BLaER1 (cell line): ENCODE measurements around the gene KDM3B.
A peak's percentile ranks its signal among the peaks of the same experiment; 100 is the strongest.

Experiments
- H3K27ac ChIP-seq: shearing (Covaris generic); formaldehyde crosslinking; 2 replicates; pipeline ENCODE4 v1.8.1; 2022
- H3K27me3 ChIP-seq: shearing (Covaris generic); formaldehyde crosslinking; 2 replicates; pipeline ENCODE4 v1.8.1; 2022
- H3K36me3 ChIP-seq: shearing (Covaris generic); formaldehyde crosslinking; 2 replicates; pipeline ENCODE4 v1.8.1; 2022
- H3K4me1 ChIP-seq: shearing (Covaris generic); formaldehyde crosslinking; 2 replicates; pipeline ENCODE4 v1.8.1; 2022
- H3K4me2 ChIP-seq: shearing (Covaris generic); formaldehyde crosslinking; 2 replicates; pipeline ENCODE4 v1.8.1; 2022
- H3K4me3 ChIP-seq: shearing (Covaris generic); formaldehyde crosslinking; 2 replicates; pipeline ENCODE4 v1.8.1; 2022
- H3K9ac ChIP-seq: shearing (Covaris generic); formaldehyde crosslinking; 2 replicates; pipeline ENCODE4 v1.8.1; 2022
- H3K9me3 ChIP-seq: shearing (Covaris generic); formaldehyde crosslinking; 2 replicates; pipeline ENCODE4 v1.8.1; 2022
- H4K20me1 ChIP-seq: shearing (Covaris generic); formaldehyde crosslinking; 2 replicates; pipeline ENCODE4 v1.8.1; 2022
- Cebpa-rat ChIP-seq: shearing (Covaris generic); IDR thresholded peaks from 2 replicates; pipeline ENCODE4 v1.8.1; 2022

Gene KDM3B

DNA sequence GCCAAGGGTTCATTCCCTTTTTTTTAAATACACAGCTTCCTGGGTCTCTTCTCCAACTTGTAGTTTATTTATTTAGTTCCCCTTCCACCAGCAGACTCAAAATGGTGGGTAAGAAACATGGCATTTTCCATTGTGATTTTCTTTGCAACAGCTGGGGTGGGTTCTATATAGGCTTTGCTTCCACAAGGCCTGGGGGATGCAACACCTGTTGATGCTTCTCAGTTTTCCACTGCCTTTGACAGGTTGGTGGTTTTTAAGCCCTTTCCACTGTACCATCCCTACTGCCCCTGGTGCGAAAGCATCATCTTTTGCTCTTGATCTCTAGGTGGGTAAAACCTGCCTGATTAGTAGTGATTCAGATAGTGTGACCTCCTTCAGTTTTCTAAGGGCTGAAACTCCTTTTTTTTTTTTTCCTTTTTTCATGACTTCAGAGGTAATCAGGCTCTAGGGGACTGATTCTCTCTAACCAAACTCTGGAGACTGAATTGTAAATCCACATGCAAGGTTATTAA, 8.5 kb downstream of the KDM3B start:
- H3K27me3 ChIP-seq, result no peaks in the 10 kb centered on the region
- TF ChIP-seq Cebpa-rat, result no peak
- H3K27ac ChIP-seq, result no peak overlapping the region
- H3K4me3 ChIP-seq, result no peak overlapping the region
- H4K20me1 ChIP-seq, result peaks cover 99% of the 10 kb centered on the region
- H3K9me3 ChIP-seq, result peaks cover 21% of the 10 kb centered on the region
- peaks cover 7% of the 10 kb centered on the region for H3K4me1 ChIP-seq
- H3K4me2 ChIP-seq, result no peak overlapping the region
- peaks cover 38% of the 10 kb centered on the region for H3K36me3 ChIP-seq
- H3K9ac ChIP-seq, result no peak overlapping the region

- Histone ChIP-seq H3K27me3 (no peaks in the 10 kb centered on the region), H3K36me3 (peaks cover 14% of the 10 kb centered on the region), H3K4me3 (no peak overlapping the region), H3K4me1 (peaks cover 16% of the 10 kb centered on the region), H3K27ac (no peak overlapping the region), H4K20me1 (peaks cover 100% of the 10 kb centered on the region), H3K9ac (no peak overlapping the region), H3K9me3 (no peaks in the 10 kb centered on the region), H3K4me2 (no peak overlapping the region)
- TF ChIP-seq Cebpa-rat, result no peak
These were observed 12.1 kb downstream of the KDM3B start for GRCh38 chr5:138364576-138364975.

DNA sequence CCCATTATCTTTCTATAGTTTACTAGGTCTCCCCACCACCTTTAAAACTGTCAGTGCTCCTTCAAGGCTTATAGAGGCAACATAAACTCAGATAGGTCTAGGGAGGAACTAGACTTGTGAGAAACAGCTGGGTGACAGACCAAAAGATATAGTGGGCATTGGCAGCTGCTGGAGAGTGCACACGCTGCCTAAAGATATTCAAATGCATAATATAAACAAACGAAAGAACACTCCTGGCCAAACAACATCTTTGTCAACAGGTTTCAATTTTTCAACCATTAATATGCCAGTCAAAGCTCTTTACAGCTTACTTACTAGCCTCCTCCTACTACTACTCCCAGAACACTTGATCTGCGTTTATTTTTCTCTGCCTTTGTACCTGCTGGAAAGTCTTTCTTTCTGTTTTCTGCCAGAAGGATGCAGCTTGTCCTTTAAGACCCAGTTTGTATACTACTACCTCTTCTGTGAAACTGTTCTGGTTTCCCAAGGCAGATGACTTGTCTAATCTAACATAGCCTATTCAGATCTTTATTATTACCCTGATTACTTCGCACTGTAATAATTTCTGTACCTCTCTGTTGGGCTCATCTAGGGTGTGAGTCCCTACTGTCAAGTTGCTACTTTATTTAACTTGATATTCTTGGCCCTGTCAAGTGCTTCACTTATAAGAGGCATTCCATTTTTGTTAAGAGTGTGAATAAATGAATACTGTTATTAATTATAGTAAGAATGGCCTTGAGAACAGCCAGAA, 14.3 kb downstream of the KDM3B start:
- H3K4me3 ChIP-seq, result no peak overlapping the region
- no peak for TF ChIP-seq Cebpa-rat
- no peak overlapping the region for H3K9ac ChIP-seq
- no peaks in the 10 kb centered on the region for H3K27me3 ChIP-seq
- no peak overlapping the region for H3K4me2 ChIP-seq
- H3K27ac ChIP-seq, result no peak overlapping the region
- no peaks in the 10 kb centered on the region for H3K9me3 ChIP-seq
- H3K36me3 ChIP-seq, result peaks cover 14% of the 10 kb centered on the region
- peaks cover 13% of the 10 kb centered on the region for H3K4me1 ChIP-seq
- H4K20me1 ChIP-seq, result peaks cover 100% of the 10 kb centered on the region

DNA sequence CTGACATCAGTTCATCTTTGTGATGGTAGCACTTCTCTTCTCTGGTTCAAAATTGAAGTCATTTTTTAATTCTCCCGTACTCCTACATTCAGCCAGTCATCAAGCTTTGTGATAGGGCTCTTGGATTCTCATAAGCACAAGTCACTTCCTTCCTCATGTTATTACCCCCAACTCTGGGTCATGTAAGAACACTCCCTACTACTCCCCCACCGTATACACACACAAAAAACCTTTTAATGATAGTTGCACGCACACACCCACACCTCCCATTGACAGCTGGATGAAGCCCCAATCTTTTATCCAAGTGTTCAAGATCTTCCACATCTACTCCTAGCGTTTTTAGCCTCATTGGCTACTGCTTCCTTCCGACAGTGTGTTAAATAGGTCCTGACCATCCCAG, 16.8 kb downstream of the KDM3B start:
- TF ChIP-seq Cebpa-rat, result no peak
- H3K9ac ChIP-seq, result no peak overlapping the region
- H3K27me3 ChIP-seq, result no peaks in the 10 kb centered on the region
- H4K20me1 ChIP-seq, result peaks cover 100% of the 10 kb centered on the region
- H3K4me2 ChIP-seq, result peak overlapping the region; percentile 13; the same call in 1 of the 2 replicates
- H3K4me3 ChIP-seq, result no peak overlapping the region
- peaks cover 13% of the 10 kb centered on the region for H3K4me1 ChIP-seq
- no peak overlapping the region for H3K27ac ChIP-seq
- no peaks in the 10 kb centered on the region for H3K9me3 ChIP-seq
- H3K36me3 ChIP-seq, result peaks cover 34% of the 10 kb centered on the region

- no peak overlapping the region for H3K9ac ChIP-seq
These were observed 17.2 kb downstream of the KDM3B start for GRCh38 chr5:138369706-138370105.

GRCh38 chr5:138370537-138370936, 18.1 kb downstream of the KDM3B start:
- no peaks in the 10 kb centered on the region for H3K9me3 ChIP-seq
- H3K27me3 ChIP-seq, result no peaks in the 10 kb centered on the region
- no peak overlapping the region for H3K27ac ChIP-seq
- H3K9ac ChIP-seq, result no peak overlapping the region
- TF ChIP-seq Cebpa-rat, result no peak
- H3K36me3 ChIP-seq, result peaks cover 43% of the 10 kb centered on the region
- peaks cover 13% of the 10 kb centered on the region for H3K4me1 ChIP-seq
- H3K4me2 ChIP-seq, result no peak overlapping the region
- H4K20me1 ChIP-seq, result peaks cover 97% of the 10 kb centered on the region
- H3K4me3 ChIP-seq, result no peak overlapping the region

More at GRCh38 chr5:138369706-138370105, 17.2 kb downstream of the KDM3B start:
- no peak overlapping the region for H3K27ac ChIP-seq
- no peak for TF ChIP-seq Cebpa-rat
- peaks cover 13% of the 10 kb centered on the region for H3K4me1 ChIP-seq
- H3K36me3 ChIP-seq, result peaks cover 39% of the 10 kb centered on the region
- H4K20me1 ChIP-seq, result peaks cover 100% of the 10 kb centered on the region
- H3K4me3 ChIP-seq, result no peak overlapping the region
- H3K27me3 ChIP-seq, result no peaks in the 10 kb centered on the region
- H3K9me3 ChIP-seq, result no peaks in the 10 kb centered on the region
- peak overlapping the region; percentile 13; the same call in 1 of the 2 replicates for H3K4me2 ChIP-seq

GRCh38 chr5:138371454-138371853, 19.0 kb downstream of the KDM3B start:
- Histone ChIP-seq H3K9ac (no peak overlapping the region), H3K9me3 (no peaks in the 10 kb centered on the region), H4K20me1 (peaks cover 95% of the 10 kb centered on the region), H3K27me3 (no peaks in the 10 kb centered on the region), H3K4me1 (peaks cover 13% of the 10 kb centered on the region), H3K4me3 (no peak overlapping the region), H3K4me2 (no peak overlapping the region), H3K27ac (no peak overlapping the region), H3K36me3 (peaks cover 50% of the 10 kb centered on the region)
- no peak for TF ChIP-seq Cebpa-rat

GRCh38 chr5:138372225-138372624, 19.7 kb downstream of the KDM3B start:
- H3K4me2 ChIP-seq, result no peak overlapping the region
- no peak for TF ChIP-seq Cebpa-rat
- H3K27me3 ChIP-seq, result no peaks in the 10 kb centered on the region
- H4K20me1 ChIP-seq, result peaks cover 88% of the 10 kb centered on the region
- no peak overlapping the region for H3K4me3 ChIP-seq
- H3K9me3 ChIP-seq, result no peaks in the 10 kb centered on the region
- H3K4me1 ChIP-seq, result peaks cover 13% of the 10 kb centered on the region
- no peak overlapping the region for H3K9ac ChIP-seq
- H3K27ac ChIP-seq, result no peak overlapping the region
- peaks cover 58% of the 10 kb centered on the region for H3K36me3 ChIP-seq

GRCh38 chr5:138372653-138373052, 20.2 kb downstream of the KDM3B start:
- H3K27me3 ChIP-seq, result no peaks in the 10 kb centered on the region
- H3K4me2 ChIP-seq, result no peak overlapping the region
- H3K9ac ChIP-seq, result no peak overlapping the region
- H3K27ac ChIP-seq, result no peak overlapping the region
- no peak for TF ChIP-seq Cebpa-rat
- peaks cover 62% of the 10 kb centered on the region for H3K36me3 ChIP-seq
- H3K4me3 ChIP-seq, result no peak overlapping the region
- no peaks in the 10 kb centered on the region for H3K9me3 ChIP-seq
- peaks cover 84% of the 10 kb centered on the region for H4K20me1 ChIP-seq
- peaks cover 13% of the 10 kb centered on the region for H3K4me1 ChIP-seq

DNA sequence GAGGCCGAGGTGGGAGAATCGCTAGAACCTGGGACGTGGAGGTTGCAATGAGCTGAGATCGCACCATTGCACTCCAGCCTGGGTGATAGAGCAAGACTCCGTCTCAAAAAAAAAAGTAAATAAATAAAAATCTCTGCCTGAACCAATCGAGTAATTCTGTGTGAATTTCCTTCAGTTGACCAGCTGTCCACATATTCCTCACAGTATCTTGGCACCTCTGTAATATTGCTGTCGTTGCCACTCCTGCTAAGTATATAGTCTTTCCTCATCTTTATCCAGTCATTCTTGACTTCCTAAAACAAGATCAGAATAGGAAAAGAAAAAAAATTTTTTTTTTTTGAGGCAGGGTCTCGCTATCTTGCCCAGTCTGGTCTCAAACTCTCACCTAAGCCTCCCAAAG, 29.9 kb downstream of the KDM3B start:
- H3K4me3 ChIP-seq, result no peak overlapping the region
- H4K20me1 ChIP-seq, result 0 out of 2 replicates have a peak, but pooled peaks cover 9% of the 10 kb centered on the region
- no peaks in the 10 kb centered on the region for H3K9me3 ChIP-seq
- H3K27me3 ChIP-seq, result no peaks in the 10 kb centered on the region
- no peaks in the 10 kb centered on the region for H3K4me1 ChIP-seq
- H3K36me3 ChIP-seq, result peaks cover 96% of the 10 kb centered on the region
- no peak overlapping the region for H3K4me2 ChIP-seq
- no peak for TF ChIP-seq Cebpa-rat
- H3K9ac ChIP-seq, result no peak overlapping the region
- no peak overlapping the region for H3K27ac ChIP-seq
